DOHH2 (cell line): ENCODE results near the gene AGBL4.

Experiments used
- CTCF ChIP-seq: fragments of 200-600 bp; sonication (generic); IDR thresholded peaks from one replicate; pipeline ENCODE4 v1.5.1; 2014; ENCODE audit warnings: antibody characterized with exemption, mild to moderate bottlenecking, low read depth, low read length; ENCODE audit not compliant: poor library complexity, severe bottlenecking
- EZH2phosphoT487 ChIP-seq: fragments of 200-600 bp; sonication (generic); IDR thresholded peaks from 2 replicates; pipeline ENCODE4 v1.6.1; 2017; ENCODE audit warnings: borderline replicate concordance, mild to moderate bottlenecking, antibody characterized with exemption, low read length, moderate library complexity, mixed read lengths

GRCh38 chr1:48715921-48716320 is 1307.8 kb downstream of the AGBL4 start:
- TF ChIP-seq CTCF, result no peak
- TF ChIP-seq EZH2phosphoT487, result no peak
